Thyroid gland (tissue), 4 donors: ENCODE measurements around the gene CLIC5. TPM values are rescaled to one million over a fixed set of nuclear protein-coding genes. Genes with fewer than 3 reads are reported as not detected.

Source experiments
- DNase-seq, 2 donors: peaks; one replicate each; pipeline ENCODE4 v3.0.0-alpha.2; 2019
- H3K27ac ChIP-seq, 3 donors: fragments of 200-600 bp; sonication (generic); 1 replicate in 2 of 3; 2 replicates in 1 of 3; pipeline ENCODE4 v1.5.1; 2016 to 2019; ENCODE audit warnings: mild to moderate bottlenecking in 1 of 3, moderate library complexity in 1 of 3
- H3K27me3 ChIP-seq: fragments of 200-600 bp; sonication (generic); one replicate; pipeline ENCODE4 v1.5.1; 2019
- H3K36me3 ChIP-seq, 2 donors: fragments of 200-600 bp; sonication (generic); one replicate each; pipeline ENCODE4 v1.5.1; 2016 to 2019
- H3K4me1 ChIP-seq, 2 donors: fragments of 200-600 bp; sonication (generic); one replicate each; pipeline ENCODE4 v1.5.1; 2017 to 2019
- H3K4me3 ChIP-seq, 3 donors: fragments of 200-600 bp; sonication (generic); replicated peaks in 1 of 3; 1 replicate in 2 of 3; 2 replicates in 1 of 3; pipeline ENCODE4 v1.5.1; 2016; ENCODE audit warnings: mild to moderate bottlenecking in 1 of 3
- H3K9me3 ChIP-seq: fragments of 200-600 bp; sonication (generic); one replicate; pipeline ENCODE4 v1.5.1; 2017
- POLR2A ChIP-seq, 2 donors: fragments of 450-650 bp; IDR thresholded peaks; one replicate each; pipeline ENCODE4 v1.6.1; 2017; ENCODE audit warnings: antibody characterized with exemption in 2 of 2, mild to moderate bottlenecking in 2 of 2, moderate library complexity in 1 of 2
- WGBS, 2 donors: methylation state at CpG; one replicate each; pipeline ENCODE4 v1.1.5; 2017; 5-methylcytosine and 5-hydroxymethylcytosine counted together
- intact Hi-C: fragments of 100-400 bp; cut with DNase I; formaldehyde crosslinking; loops from one replicate; pipeline ENCODE4 v1.15.1; 2023
- total RNA-seq, 4 donors: library from RNA; depleted of rRNA; stranded (reverse); fragments of >200 nt; gene quantifications; one replicate each; pipeline ENCODE4 v1.2.3, GENCODE V29; 2016
- TF ChIP-seq, protein P1 (sequence below), 6 experiments: fragments of 200-600 bp in 3 of 6; fragments of 450-650 bp in 3 of 6; sonication (generic) in 3 of 6; IDR thresholded peaks; one replicate each; pipeline ENCODE4 v1.5.1; 2016 to 2019; ENCODE audit warnings: antibody characterized with exemption in 6 of 6, mild to moderate bottlenecking in 2 of 6, inconsistent platforms in 1 of 6, moderate library complexity in 1 of 6

The CLIC5 gene
- total RNA-seq, 4 donors from 2014 or later: 10.5 to 15.5 (median 11.7) TPM

GRCh38 chr6:45843848-45844521 lies 171.7 kb downstream of the CLIC5 start:
- 65 to 75% methylated on average over 8 of the region's 8 CpGs for WGBS, 2 donors
- Histone ChIP-seq H3K9me3 (no peaks in the 10 kb centered on the region), H3K27me3 (no peaks in the 10 kb centered on the region), H3K4me1 (peaks cover 5 to 15% of the 10 kb centered on the region in 2 donors), H3K36me3 (no peaks in the 10 kb centered on the region), H3K4me3 (no peak overlapping the region), H3K27ac (peak overlapping the region in 1 of 3 donors; percentile 50)
- DNase-seq: peak; percentile 0 to 9
- intact Hi-C loops: no loop called here
- no peak for TF ChIP-seq POLR2A (IDR thresholded peaks at IDR 0.05)
- TF ChIP-seq, protein P1, sequence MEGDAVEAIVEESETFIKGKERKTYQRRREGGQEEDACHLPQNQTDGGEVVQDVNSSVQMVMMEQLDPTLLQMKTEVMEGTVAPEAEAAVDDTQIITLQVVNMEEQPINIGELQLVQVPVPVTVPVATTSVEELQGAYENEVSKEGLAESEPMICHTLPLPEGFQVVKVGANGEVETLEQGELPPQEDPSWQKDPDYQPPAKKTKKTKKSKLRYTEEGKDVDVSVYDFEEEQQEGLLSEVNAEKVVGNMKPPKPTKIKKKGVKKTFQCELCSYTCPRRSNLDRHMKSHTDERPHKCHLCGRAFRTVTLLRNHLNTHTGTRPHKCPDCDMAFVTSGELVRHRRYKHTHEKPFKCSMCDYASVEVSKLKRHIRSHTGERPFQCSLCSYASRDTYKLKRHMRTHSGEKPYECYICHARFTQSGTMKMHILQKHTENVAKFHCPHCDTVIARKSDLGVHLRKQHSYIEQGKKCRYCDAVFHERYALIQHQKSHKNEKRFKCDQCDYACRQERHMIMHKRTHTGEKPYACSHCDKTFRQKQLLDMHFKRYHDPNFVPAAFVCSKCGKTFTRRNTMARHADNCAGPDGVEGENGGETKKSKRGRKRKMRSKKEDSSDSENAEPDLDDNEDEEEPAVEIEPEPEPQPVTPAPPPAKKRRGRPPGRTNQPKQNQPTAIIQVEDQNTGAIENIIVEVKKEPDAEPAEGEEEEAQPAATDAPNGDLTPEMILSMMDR (IDR thresholded peaks at IDR 0.05): no peak

- H3K4me3 ChIP-seq: no peak overlapping the region
- H3K27ac ChIP-seq: no peak overlapping the region
- intact Hi-C loops: no loop called here
- H3K9me3 ChIP-seq: no peaks in the 10 kb centered on the region
- no peak for DNase-seq
- H3K27me3 ChIP-seq: no peaks in the 10 kb centered on the region
- 93 to 94% methylated on average over 3 of the region's 3 CpGs for WGBS, 2 donors
- H3K4me1 ChIP-seq: peaks cover 5 to 15% of the 10 kb centered on the region in 2 donors
- TF ChIP-seq POLR2A (IDR thresholded peaks at IDR 0.05): no peak
- TF ChIP-seq, protein P1 (IDR thresholded peaks at IDR 0.05): no peak
- no peaks in the 10 kb centered on the region for H3K36me3 ChIP-seq
These were observed 174.6 kb downstream of the CLIC5 start for GRCh38 chr6:45841062-45841461.

DNA sequence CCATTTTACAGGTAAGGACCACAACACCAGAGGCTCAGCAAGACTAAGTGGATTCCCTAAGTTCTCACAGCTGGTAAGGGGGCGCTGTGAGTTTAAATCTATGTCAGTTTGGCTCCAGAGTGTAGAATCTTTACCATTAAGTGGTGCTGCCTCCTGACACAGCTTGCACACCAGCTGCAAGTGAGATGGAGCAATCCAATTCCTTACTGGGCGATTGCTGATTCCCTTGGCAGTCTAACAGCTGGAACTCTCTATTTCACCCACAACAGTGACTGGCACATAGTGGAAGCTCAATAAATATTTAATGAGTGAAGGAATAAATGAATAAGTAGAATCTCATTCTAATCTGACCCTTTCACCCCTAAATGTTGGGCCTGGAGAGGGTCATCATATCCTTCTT lies 176.7 kb downstream of the CLIC5 start:
- intact Hi-C loops: no loop called here
- TF ChIP-seq, protein P1 (IDR thresholded peaks at IDR 0.05): no peak
- no peak for TF ChIP-seq POLR2A (IDR thresholded peaks at IDR 0.05)
- DNase-seq: no peak
- H3K27me3 ChIP-seq: no peaks in the 10 kb centered on the region
- H3K36me3 ChIP-seq: no peaks in the 10 kb centered on the region
- H3K4me1 ChIP-seq: peaks cover 0 to 4% of the 10 kb centered on the region in 2 donors
- 80 to 81% methylated on average over 2 of the region's 2 CpGs for WGBS, 2 donors
- H3K9me3 ChIP-seq: no peaks in the 10 kb centered on the region
- no peak overlapping the region for H3K4me3 ChIP-seq
- no peak overlapping the region for H3K27ac ChIP-seq

- intact Hi-C loops: no loop called here
- Histone ChIP-seq H3K36me3 (no peaks in the 10 kb centered on the region), H3K4me1 (no peaks in the 10 kb centered on the region), H3K4me3 (no peak overlapping the region), H3K27ac (no peak overlapping the region), H3K27me3 (no peaks in the 10 kb centered on the region), H3K9me3 (no peaks in the 10 kb centered on the region)
- no peak for DNase-seq
- WGBS, 2 donors: 76 to 81% methylated on average over 2 of the region's 2 CpGs
- no peak for TF ChIP-seq POLR2A (IDR thresholded peaks at IDR 0.05)
- TF ChIP-seq, protein P1 (IDR thresholded peaks at IDR 0.05): no peak
These were observed 177.2 kb downstream of the CLIC5 start for GRCh38 chr6:45838451-45838850.

- no peak overlapping the region for H3K4me3 ChIP-seq
- no peak for DNase-seq
- no peaks in the 10 kb centered on the region for H3K4me1 ChIP-seq
- H3K27me3 ChIP-seq: no peaks in the 10 kb centered on the region
- intact Hi-C loops: no loop called here
- 91 to 92% methylated on average over 5 of the region's 5 CpGs for WGBS, 2 donors
- TF ChIP-seq, protein P1 (IDR thresholded peaks at IDR 0.05): no peak
- no peak overlapping the region for H3K27ac ChIP-seq
- H3K9me3 ChIP-seq: no peaks in the 10 kb centered on the region
- H3K36me3 ChIP-seq: no peaks in the 10 kb centered on the region
These were observed 178.0 kb downstream of the CLIC5 start for GRCh38 chr6:45837541-45838200.
